ENCODE results near the gene TOB1.

The TOB1 gene

DNA sequence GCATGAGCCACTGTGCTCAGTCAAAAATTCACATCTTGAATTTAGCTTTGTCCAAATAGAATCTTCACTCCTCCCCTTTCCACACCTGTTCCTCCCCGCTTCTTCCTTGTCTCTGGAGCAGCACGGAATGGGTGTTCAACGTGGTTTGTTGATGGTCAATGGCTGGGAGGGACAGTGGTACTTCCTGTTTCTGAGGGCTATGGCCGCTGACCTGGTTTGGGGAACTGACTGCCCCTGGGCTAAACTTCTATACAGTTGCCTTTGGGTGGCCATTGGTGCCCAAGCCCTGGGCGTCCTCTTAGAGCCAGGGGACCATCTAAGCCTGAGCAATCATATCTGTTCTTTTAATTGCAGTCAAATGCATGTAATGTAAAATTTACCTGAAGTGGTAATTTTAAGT is 49.9 kb downstream of the TOB1 start:
- TF ChIP-seq, protein P1, sequence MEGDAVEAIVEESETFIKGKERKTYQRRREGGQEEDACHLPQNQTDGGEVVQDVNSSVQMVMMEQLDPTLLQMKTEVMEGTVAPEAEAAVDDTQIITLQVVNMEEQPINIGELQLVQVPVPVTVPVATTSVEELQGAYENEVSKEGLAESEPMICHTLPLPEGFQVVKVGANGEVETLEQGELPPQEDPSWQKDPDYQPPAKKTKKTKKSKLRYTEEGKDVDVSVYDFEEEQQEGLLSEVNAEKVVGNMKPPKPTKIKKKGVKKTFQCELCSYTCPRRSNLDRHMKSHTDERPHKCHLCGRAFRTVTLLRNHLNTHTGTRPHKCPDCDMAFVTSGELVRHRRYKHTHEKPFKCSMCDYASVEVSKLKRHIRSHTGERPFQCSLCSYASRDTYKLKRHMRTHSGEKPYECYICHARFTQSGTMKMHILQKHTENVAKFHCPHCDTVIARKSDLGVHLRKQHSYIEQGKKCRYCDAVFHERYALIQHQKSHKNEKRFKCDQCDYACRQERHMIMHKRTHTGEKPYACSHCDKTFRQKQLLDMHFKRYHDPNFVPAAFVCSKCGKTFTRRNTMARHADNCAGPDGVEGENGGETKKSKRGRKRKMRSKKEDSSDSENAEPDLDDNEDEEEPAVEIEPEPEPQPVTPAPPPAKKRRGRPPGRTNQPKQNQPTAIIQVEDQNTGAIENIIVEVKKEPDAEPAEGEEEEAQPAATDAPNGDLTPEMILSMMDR (IDR thresholded peaks at IDR 0.05; ENCODE audit: insufficient read depth, low read depth, low read length, missing control alignments): no peak
- H3K4me3 ChIP-seq (ENCODE audit: low read length): no peak overlapping the region
- no peak for DNase-seq (ENCODE audit: low read depth)

DNA sequence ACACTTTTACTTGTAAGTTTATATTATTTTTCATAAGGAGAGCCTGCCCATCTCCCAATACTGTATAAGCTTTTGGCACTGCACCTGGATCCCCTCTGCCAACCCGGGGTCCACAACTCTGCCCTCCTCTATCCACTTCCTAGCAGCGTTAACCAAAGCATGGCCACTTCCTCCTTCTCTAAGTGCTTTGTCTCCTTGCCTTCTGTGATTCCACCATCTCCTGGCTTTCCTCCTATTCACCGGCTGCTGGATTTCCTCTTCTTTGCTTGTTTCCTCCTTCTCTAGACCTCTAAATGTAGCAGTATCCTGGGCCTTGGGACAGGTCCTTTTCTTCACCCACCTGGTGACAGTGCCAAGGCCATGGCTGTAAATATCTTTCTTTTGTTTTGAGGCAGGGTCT is 50.8 kb downstream of the TOB1 start:
- TF ChIP-seq, protein P1 (IDR thresholded peaks at IDR 0.05; ENCODE audit: insufficient read depth, low read depth, low read length, missing control alignments): no peak
- DNase-seq (ENCODE audit: low read depth): no peak
- H3K4me3 ChIP-seq (ENCODE audit: low read length): no peak overlapping the region

DNA sequence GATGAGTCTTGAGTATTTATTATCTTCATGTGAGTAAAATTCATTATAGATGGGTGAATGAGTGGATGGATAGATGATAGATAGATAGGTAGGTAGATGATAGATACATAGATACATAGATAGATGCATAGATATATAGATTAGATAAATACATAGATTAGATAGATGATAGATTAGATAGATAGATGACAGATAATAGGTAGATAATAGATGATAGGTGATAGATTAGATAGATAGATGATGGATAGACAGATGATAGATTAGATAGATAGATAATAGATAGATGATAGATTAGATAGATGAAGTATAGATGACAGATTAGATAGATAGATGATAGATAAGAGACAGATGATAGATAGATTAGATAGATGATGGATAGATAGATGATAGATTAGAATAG is 52.6 kb downstream of the TOB1 start:
- TF ChIP-seq, protein P1 (IDR thresholded peaks at IDR 0.05; ENCODE audit: insufficient read depth, low read depth, low read length, missing control alignments): no peak
- H3K4me3 ChIP-seq (ENCODE audit: low read length): no peak overlapping the region
- DNase-seq (ENCODE audit: low read depth): no peak

Data from epithelial cell of esophagus (primary cell).